ENCODE measurements around the gene PLEKHG5. TPM values are rescaled to one million over a fixed set of nuclear protein-coding genes. Genes with fewer than 3 reads are reported as not detected.
A peak's percentile ranks its signal among the peaks of the same experiment; 100 is the strongest.

PLEKHG5 gene
- total and polyA plus RNA-seq, 11 donors = 7.2 to 20.2 (median 15.2) TPM

DNA sequence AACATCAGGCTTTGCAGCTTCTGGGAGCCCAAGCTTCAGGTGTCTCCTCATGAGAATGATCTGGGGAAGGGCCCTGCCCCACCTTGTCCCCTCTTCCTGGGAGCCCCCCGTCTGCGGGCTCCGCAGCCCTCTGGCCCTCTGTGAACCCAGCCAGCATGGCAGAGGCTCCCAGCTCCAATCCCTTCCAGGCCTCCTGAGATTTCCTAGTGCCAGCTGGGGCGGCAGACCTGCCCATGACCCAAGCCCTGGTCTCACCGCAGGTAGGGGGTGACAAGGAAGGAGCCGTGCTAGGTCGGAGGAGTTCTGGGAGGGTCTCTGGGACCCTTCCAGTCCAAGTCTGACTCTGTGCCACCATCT lies 7.7 kb downstream of the PLEKHG5 start:
- TF ChIP-seq, protein P1, sequence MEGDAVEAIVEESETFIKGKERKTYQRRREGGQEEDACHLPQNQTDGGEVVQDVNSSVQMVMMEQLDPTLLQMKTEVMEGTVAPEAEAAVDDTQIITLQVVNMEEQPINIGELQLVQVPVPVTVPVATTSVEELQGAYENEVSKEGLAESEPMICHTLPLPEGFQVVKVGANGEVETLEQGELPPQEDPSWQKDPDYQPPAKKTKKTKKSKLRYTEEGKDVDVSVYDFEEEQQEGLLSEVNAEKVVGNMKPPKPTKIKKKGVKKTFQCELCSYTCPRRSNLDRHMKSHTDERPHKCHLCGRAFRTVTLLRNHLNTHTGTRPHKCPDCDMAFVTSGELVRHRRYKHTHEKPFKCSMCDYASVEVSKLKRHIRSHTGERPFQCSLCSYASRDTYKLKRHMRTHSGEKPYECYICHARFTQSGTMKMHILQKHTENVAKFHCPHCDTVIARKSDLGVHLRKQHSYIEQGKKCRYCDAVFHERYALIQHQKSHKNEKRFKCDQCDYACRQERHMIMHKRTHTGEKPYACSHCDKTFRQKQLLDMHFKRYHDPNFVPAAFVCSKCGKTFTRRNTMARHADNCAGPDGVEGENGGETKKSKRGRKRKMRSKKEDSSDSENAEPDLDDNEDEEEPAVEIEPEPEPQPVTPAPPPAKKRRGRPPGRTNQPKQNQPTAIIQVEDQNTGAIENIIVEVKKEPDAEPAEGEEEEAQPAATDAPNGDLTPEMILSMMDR (IDR thresholded peaks at IDR 0.05) = no peak
- no peak for TF ChIP-seq POLR2A (IDR thresholded peaks at IDR 0.05)
- Histone ChIP-seq H3K36me3 (no peaks in the 10 kb centered on the region), H3K4me1 (peaks cover 0 to 26% (median 15%) of the 10 kb centered on the region in 12 donors), H3K27ac (no peak overlapping the region), H3K9me3 (no peaks in the 10 kb centered on the region), H3K4me3 (peak overlapping the region in 1 of 12 donors; percentile 68), H3K27me3 (peaks cover 0 to 23% (median 4%) of the 10 kb centered on the region in 9 donors)
- intact Hi-C loops (cut with DNase I) = loop anchor here in 5 of 10 donors (10.0 kb wide), 3 partner anchors 71 to 161 kb away; partner anchors contain the start of genes NOL9 (in 1 of the 5) and TAS1R1 (in 1 of the 5)
- WGBS, 4 donors = 85 to 95% (median 92%) methylated on average over 6 to 7 of the region's 7 CpGs
- ATAC-seq (no peak), DNase-seq (no peak)

DNA sequence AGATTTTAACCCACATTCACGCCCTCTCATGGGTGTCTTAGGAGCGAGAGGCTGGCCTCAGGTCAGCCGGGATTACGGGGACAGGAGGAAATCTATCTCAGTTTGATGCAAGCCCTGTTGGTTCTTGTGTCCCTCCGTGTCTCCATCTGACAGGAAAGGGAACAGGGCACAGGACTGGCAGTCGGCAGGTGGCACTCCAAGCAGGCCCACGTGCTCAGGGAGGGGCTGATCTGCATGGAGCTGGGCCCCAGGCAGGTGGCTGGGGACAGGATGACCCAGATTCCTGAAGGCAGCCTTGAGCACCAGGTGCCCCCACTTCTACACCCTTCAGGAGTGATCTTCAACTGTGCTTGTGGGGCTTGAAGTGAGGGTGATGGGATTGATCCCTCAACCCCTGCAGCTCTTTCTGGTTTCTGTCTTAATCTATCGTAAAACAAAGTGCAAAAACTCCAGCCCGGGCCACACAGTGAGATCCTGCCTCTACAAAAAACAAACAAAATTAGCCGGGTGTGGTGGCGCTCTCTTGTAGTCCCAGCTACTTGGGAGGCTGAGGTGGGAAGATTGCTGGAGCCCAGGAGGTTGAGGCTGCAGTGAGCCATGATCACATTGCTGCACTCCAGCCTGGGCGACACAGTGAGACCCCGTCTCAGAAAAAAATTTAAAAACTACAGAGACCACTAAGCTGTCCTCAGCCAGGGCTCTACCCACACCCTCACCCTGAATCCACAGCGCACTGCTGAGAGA lies 8.3 kb downstream of the PLEKHG5 start:
- TF ChIP-seq, protein P1 (IDR thresholded peaks at IDR 0.05) = no peak
- no peak for TF ChIP-seq POLR2A (IDR thresholded peaks at IDR 0.05)
- Histone ChIP-seq H3K27me3 (peaks cover 0 to 23% (median 4%) of the 10 kb centered on the region in 9 donors), H3K36me3 (peaks cover 0 to under 1% (median 0%) of the 10 kb centered on the region in 9 donors), H3K4me1 (peaks cover 0 to 24% (median 15%) of the 10 kb centered on the region in 12 donors), H3K27ac (no peak overlapping the region), H3K4me3 (no peak overlapping the region), H3K9me3 (no peaks in the 10 kb centered on the region)
- intact Hi-C loops (cut with DNase I) = loop anchor here in 5 of 10 donors (10.0 kb wide), 3 partner anchors 72 to 162 kb away; partner anchors contain the start of genes NOL9 (in 1 of the 5) and TAS1R1 (in 1 of the 5)
- WGBS, 4 donors = 83 to 90% (median 86%) methylated on average over 14 of the region's 14 CpGs
- ATAC-seq = no peak
- no peak for DNase-seq

DNA sequence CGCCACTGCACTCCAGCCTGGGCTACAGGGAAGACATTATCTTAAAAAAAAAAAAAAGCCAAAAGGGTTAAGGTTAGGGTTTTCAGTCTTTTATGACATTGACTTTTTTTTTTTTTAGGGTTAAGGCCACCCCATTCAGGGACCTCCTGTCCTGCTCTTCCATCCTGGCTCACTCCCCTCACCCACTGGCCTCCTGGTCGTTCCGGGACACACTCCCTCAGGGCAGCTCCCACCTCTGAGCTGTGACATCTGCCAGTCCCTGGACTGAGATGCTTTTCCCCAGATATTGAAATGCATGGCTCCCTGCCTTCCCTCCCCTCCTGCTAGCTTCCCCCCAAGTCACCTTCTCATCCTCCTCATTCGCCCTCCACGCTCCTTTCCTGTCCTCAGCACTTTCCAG lies 9.6 kb downstream of the PLEKHG5 start:
- Histone ChIP-seq H3K36me3 (peaks cover 0 to 13% (median 0%) of the 10 kb centered on the region in 9 donors), H3K27ac (no peak overlapping the region), H3K4me3 (no peak overlapping the region), H3K27me3 (peaks cover 0 to 23% (median 4%) of the 10 kb centered on the region in 9 donors), H3K9me3 (no peaks in the 10 kb centered on the region), H3K4me1 (peaks cover 0 to 21% (median 12%) of the 10 kb centered on the region in 12 donors)
- ATAC-seq (no peak), DNase-seq (no peak)
- intact Hi-C loops (cut with DNase I) = loop anchor here in 5 of 10 donors (10.0 kb wide), 3 partner anchors 73 to 163 kb away; partner anchors contain the start of genes NOL9 (in 1 of the 5) and TAS1R1 (in 1 of the 5)
- TF ChIP-seq, protein P1 (IDR thresholded peaks at IDR 0.05) = no peak
- no peak for TF ChIP-seq POLR2A (IDR thresholded peaks at IDR 0.05)
- 77 to 85% (median 82%) methylated on average over 5 of the region's 5 CpGs for WGBS, 4 donors

DNA sequence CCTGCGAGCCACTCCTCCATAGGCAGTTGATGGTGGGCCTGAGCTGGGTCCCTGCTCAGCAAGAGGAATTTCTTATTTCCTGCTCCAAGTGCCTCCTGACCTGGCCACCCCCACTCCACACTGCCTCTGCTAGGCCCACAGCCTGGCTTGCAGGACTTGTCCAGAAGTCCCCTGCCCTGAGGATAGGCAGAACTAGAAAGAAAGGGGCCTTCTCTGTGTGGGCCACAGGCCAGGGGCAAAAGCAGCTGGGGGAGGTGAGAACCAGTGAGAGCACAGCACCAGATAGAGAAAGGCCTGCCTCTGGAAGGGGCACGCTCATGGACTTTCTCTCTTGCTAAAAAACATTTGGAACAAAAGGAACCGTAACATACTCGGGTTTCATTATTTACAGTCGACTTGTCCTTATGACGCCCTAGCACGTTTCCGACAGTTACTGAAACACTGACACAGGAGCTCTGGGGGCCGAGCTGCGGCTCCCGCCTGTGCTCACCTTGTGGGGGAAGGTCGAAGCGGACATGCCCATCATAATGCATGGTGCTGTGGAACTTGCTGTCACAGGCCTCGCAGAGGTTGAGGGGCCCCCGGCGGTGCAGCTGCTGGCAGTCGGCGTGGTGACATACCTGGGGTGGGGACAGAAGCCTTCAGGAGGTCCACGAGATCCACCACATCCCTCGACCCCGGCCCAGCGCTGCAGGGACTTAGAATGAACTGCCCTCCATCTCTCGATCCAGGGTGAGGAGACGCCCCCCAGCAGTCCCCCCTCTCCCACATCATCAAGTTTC lies 14.2 kb downstream of the PLEKHG5 start:
- Histone ChIP-seq H3K27ac (no peak overlapping the region), H3K9me3 (no peaks in the 10 kb centered on the region), H3K27me3 (no peaks in the 10 kb centered on the region), H3K36me3 (peaks cover 0 to 47% (median 20%) of the 10 kb centered on the region in 9 donors), H3K4me3 (no peak overlapping the region), H3K4me1 (peaks cover 0 to 6% (median 0%) of the 10 kb centered on the region in 12 donors)
- intact Hi-C loops (cut with DNase I) = no loop called here
- 88 to 90% (median 88%) methylated on average over 24 of the region's 24 CpGs for WGBS, 4 donors
- DNase-seq (no peak), ATAC-seq (no peak)
- TF ChIP-seq, protein P1 (IDR thresholded peaks at IDR 0.05) = no peak
- TF ChIP-seq POLR2A (IDR thresholded peaks at IDR 0.05) = no peak

Measured in heart left ventricle (tissue), 16 donors.